ENCODE data around the gene TXN2.
"Not testable (repeated sequence)": the region's sequence is repeated elsewhere in the genome, so short reads cannot be mapped to it uniquely, and the experiment has no call there.

The TXN2 gene

GRCh38 chr22:36481393-36482168, at the start of gene TXN2:
TSS of gene TXN2 (minus strand) at chr22:36481640. CDS start at chr22:36480837, 803 bp downstream.
- peak; percentile 95 for DNase-seq (ENCODE audit: low read depth in 1 of 2, low spot score in 1 of 2)

- DNase-seq (ENCODE audit: low read depth in 1 of 2, low spot score in 1 of 2) = peak; percentile 98
Observed at GRCh38 chr22:36528795-36529751, 47.6 kb upstream of the TXN2 start, which contains the start of gene EIF3D. TSS of gene EIF3D (minus strand) at chr22:36529166. CDS start at chr22:36526121, 3,045 bp downstream.

GRCh38 chr22:36528341-36528740, 46.9 kb upstream of the TXN2 start:
- no peak for DNase-seq (ENCODE audit: low read depth in 1 of 2, low spot score in 1 of 2)

- no peak for DNase-seq (ENCODE audit: low read depth in 1 of 2, low spot score in 1 of 2)
Observed at GRCh38 chr22:36522662-36523061, 41.2 kb upstream of the TXN2 start.

GRCh38 chr22:36520423-36520822, 39.0 kb upstream of the TXN2 start:
- no peak for DNase-seq (ENCODE audit: low read depth in 1 of 2, low spot score in 1 of 2)

- not testable (repeated sequence) for DNase-seq (ENCODE audit: low read depth in 1 of 2, low spot score in 1 of 2)
Observed at GRCh38 chr22:36519906-36520305, 38.5 kb upstream of the TXN2 start.

GRCh38 chr22:36514766-36515165, 33.3 kb upstream of the TXN2 start:
- no peak for DNase-seq (ENCODE audit: low read depth in 1 of 2, low spot score in 1 of 2)

GRCh38 chr22:36512991-36513390, 31.6 kb upstream of the TXN2 start:
- no peak for DNase-seq (ENCODE audit: low read depth in 1 of 2, low spot score in 1 of 2)

GRCh38 chr22:36512333-36512732, 30.9 kb upstream of the TXN2 start:
- DNase-seq (ENCODE audit: low read depth in 1 of 2, low spot score in 1 of 2) = no peak

- no peak for DNase-seq (ENCODE audit: low read depth in 1 of 2, low spot score in 1 of 2)
Observed at GRCh38 chr22:36510966-36511881, 29.8 kb upstream of the TXN2 start.

GRCh38 chr22:36510384-36510783, 28.9 kb upstream of the TXN2 start:
- no peak for DNase-seq (ENCODE audit: low read depth in 1 of 2, low spot score in 1 of 2)

- no peak for DNase-seq (ENCODE audit: low read depth in 1 of 2, low spot score in 1 of 2)
Observed at GRCh38 chr22:36507518-36508010, 26.1 kb upstream of the TXN2 start.

- DNase-seq (ENCODE audit: low read depth in 1 of 2, low spot score in 1 of 2) = peak; percentile 78 to 80
Observed at GRCh38 chr22:36506637-36507517, 25.4 kb upstream of the TXN2 start, which contains the start of gene FOXRED2. TSS of gene FOXRED2 (minus strand) at chr22:36507040. CDS start at chr22:36506422, 618 bp downstream.

- DNase-seq (ENCODE audit: low read depth in 1 of 2, low spot score in 1 of 2) = no peak
Observed at GRCh38 chr22:36505998-36506635, 24.7 kb upstream of the TXN2 start.

GRCh38 chr22:36497910-36498665, 16.6 kb upstream of the TXN2 start:
- no peak for DNase-seq (ENCODE audit: low read depth in 1 of 2, low spot score in 1 of 2)

- DNase-seq (ENCODE audit: low read depth in 1 of 2, low spot score in 1 of 2) = no peak
Observed at GRCh38 chr22:36493690-36494110, 12.3 kb upstream of the TXN2 start.

- no peak for DNase-seq (ENCODE audit: low read depth in 1 of 2, low spot score in 1 of 2)
Observed at GRCh38 chr22:36492109-36492508, 10.7 kb upstream of the TXN2 start.

GRCh38 chr22:36491155-36491554, 9.7 kb upstream of the TXN2 start:
- no peak for DNase-seq (ENCODE audit: low read depth in 1 of 2, low spot score in 1 of 2)
